GM06990 (cell line): Measurements from ENCODE around the gene HOPX.
A peak's percentile ranks its signal among the peaks of the same experiment; 100 is the strongest.

Experiments
- DNase-seq: peaks from one replicate; pipeline ENCODE4 v3.0.0-alpha.2; 2011; ENCODE audit not compliant: insufficient read length; ENCODE audit errors: extremely low read depth
- H3K27me3 ChIP-seq: replicated peaks from 2 replicates; pipeline ENCODE4 v1.6.0; 2011; ENCODE audit warnings: low read length; ENCODE audit not compliant: control insufficient read depth, insufficient read depth
- H3K36me3 ChIP-seq: 2 replicates; pipeline ENCODE4 v1.5.1; 2011; ENCODE audit warnings: low read length; ENCODE audit not compliant: control insufficient read depth, insufficient read depth
- H3K4me3 ChIP-seq: replicated peaks from 2 replicates; pipeline ENCODE4 v1.5.1; 2011; ENCODE audit warnings: low read depth, mild to moderate bottlenecking, control low read depth, low read length
- CTCF ChIP-seq: IDR thresholded peaks from 2 replicates; pipeline ENCODE4 v1.5.1; 2011; ENCODE audit warnings: low read length, control low read depth, mild to moderate bottlenecking, inconsistent platforms; ENCODE audit not compliant: insufficient read depth, poor library complexity, severe bottlenecking

Gene HOPX

GRCh38 chr4:56657128-56657527 is 24.0 kb downstream of the HOPX start:
- peaks cover 1% of the 10 kb centered on the region; the same call in 1 of the 2 replicates for H3K27me3 ChIP-seq
- no peaks in the 10 kb centered on the region for H3K36me3 ChIP-seq
- H3K4me3 ChIP-seq: no peak overlapping the region
- DNase-seq: no peak
- no peak for TF ChIP-seq CTCF

GRCh38 chr4:56656346-56656643 is 24.8 kb downstream of the HOPX start:
- peak; percentile 36 for TF ChIP-seq CTCF
- no peaks in the 10 kb centered on the region for H3K36me3 ChIP-seq
- H3K27me3 ChIP-seq: peaks cover 1% of the 10 kb centered on the region; the same call in 1 of the 2 replicates
- DNase-seq: no peak
- peak overlapping the region; percentile 38 for H3K4me3 ChIP-seq

GRCh38 chr4:56655627-56656345 is 25.3 kb downstream of the HOPX start:
- no peak for TF ChIP-seq CTCF
- Histone ChIP-seq H3K4me3 (peak overlapping the region; percentile 38), H3K27me3 (peaks cover 1% of the 10 kb centered on the region; the same call in 1 of the 2 replicates), H3K36me3 (no peaks in the 10 kb centered on the region)
- peak; percentile 11 for DNase-seq

- no peak for DNase-seq
- Histone ChIP-seq H3K4me3 (peak overlapping the region; percentile 38), H3K27me3 (peaks cover 1% of the 10 kb centered on the region; the same call in 1 of the 2 replicates), H3K36me3 (no peaks in the 10 kb centered on the region)
- TF ChIP-seq CTCF: no peak
These were observed 25.9 kb downstream of the HOPX start for GRCh38 chr4:56655209-56655626.

GRCh38 chr4:56654238-56654632 is 26.9 kb downstream of the HOPX start:
- DNase-seq: no peak
- no peaks in the 10 kb centered on the region for H3K36me3 ChIP-seq
- peaks cover 1% of the 10 kb centered on the region; the same call in 1 of the 2 replicates for H3K27me3 ChIP-seq
- no peak for TF ChIP-seq CTCF
- H3K4me3 ChIP-seq: no peak overlapping the region
